SK-N-MC (cell line): ENCODE results near the gene PPIC.

Source experiments
- DNase-seq: peaks from one replicate; pipeline ENCODE4 v3.0.0-alpha.2; 2011; ENCODE audit warnings: low read depth, low spot score
- H3K27ac ChIP-seq: fragments of 200-600 bp; sonication (generic); 2 replicates; pipeline ENCODE4 v1.5.1; 2016; ENCODE audit warnings: mixed run types
- H3K36me3 ChIP-seq: fragments of 200-600 bp; sonication (generic); 2 replicates; pipeline ENCODE4 v1.6.1; 2017; ENCODE audit warnings: antibody characterized with exemption, low read length, mixed read lengths; ENCODE audit not compliant: insufficient read depth
- H3K4me3 ChIP-seq: fragments of 200-600 bp; sonication (generic); 2 replicates; pipeline ENCODE4 v1.5.1; 2016
- H3K9ac ChIP-seq: fragments of 200-600 bp; sonication (generic); 2 replicates; pipeline ENCODE4 v1.8.0; 2017; ENCODE audit warnings: mixed run types, mixed read lengths; ENCODE audit not compliant: insufficient read length
- H3K9me3 ChIP-seq: fragments of 200-600 bp; sonication (generic); 2 replicates; pipeline ENCODE4 v1.6.1; 2017; ENCODE audit warnings: low read depth, mild to moderate bottlenecking, antibody characterized with exemption, low read length, moderate library complexity, mixed read lengths
- EZH2 ChIP-seq: fragments of 200-600 bp; sonication (generic); IDR thresholded peaks from one replicate; pipeline ENCODE4 v1.6.1; 2017; ENCODE audit warnings: antibody characterized with exemption
- FOXP2 ChIP-seq: optimal IDR thresholded peaks from 2 replicates; pipeline ENCODE3; 2011; ENCODE audit warnings: mild to moderate bottlenecking, moderate library complexity; ENCODE audit not compliant: insufficient read depth; ENCODE audit errors: extremely low read length, control extremely low read depth
- POLR2AphosphoS5 ChIP-seq: IDR thresholded peaks from 2 replicates; pipeline ENCODE4 v1.6.1; 2012; ENCODE audit warnings: mild to moderate bottlenecking, low read depth, low read length, borderline replicate concordance

Gene PPIC

GRCh38 chr5:123033157-123033671 lies 3.3 kb downstream of the PPIC start:
- no peak overlapping the region for H3K9ac ChIP-seq
- no peak for DNase-seq
- TF ChIP-seq FOXP2 (no peak), POLR2AphosphoS5 (no peak), EZH2 (no peak)
- H3K9me3 ChIP-seq: no peaks in the 10 kb centered on the region
- no peak overlapping the region for H3K27ac ChIP-seq
- no peak overlapping the region for H3K4me3 ChIP-seq
- H3K36me3 ChIP-seq: no peaks in the 10 kb centered on the region

- no peak overlapping the region for H3K9ac ChIP-seq
- TF ChIP-seq EZH2 (no peak), POLR2AphosphoS5 (no peak), FOXP2 (no peak)
- no peaks in the 10 kb centered on the region for H3K36me3 ChIP-seq
- H3K4me3 ChIP-seq: no peak overlapping the region
- no peak overlapping the region for H3K27ac ChIP-seq
- H3K9me3 ChIP-seq: no peaks in the 10 kb centered on the region
- DNase-seq: no peak
Measured at GRCh38 chr5:123028222-123028621, 8.3 kb downstream of the PPIC start.

DNA sequence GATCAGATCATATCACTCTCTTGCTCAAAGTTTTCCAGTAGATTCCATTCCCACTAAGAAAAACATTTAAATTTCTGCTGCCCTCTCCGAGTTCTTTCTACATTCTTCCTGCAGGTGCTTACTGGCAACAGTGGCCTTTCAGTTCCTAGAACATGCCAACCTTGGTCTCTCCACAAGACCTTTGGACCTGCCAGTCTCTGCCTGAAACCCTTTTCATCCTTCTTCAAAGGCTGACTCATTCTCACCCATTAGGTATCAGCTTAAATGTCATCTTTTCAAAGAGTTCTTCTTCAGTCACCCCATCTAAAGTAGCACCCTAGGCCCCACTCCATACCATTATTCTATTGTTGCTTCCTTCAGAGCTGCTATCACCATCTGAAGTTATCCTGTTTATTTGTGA lies 21.8 kb downstream of the PPIC start:
- no peaks in the 10 kb centered on the region for H3K9me3 ChIP-seq
- H3K9ac ChIP-seq: no peak overlapping the region
- H3K4me3 ChIP-seq: no peak overlapping the region
- DNase-seq: no peak
- no peaks in the 10 kb centered on the region for H3K36me3 ChIP-seq
- TF ChIP-seq FOXP2: no peak
- no peak for TF ChIP-seq POLR2AphosphoS5
- no peak for TF ChIP-seq EZH2
- no peak overlapping the region for H3K27ac ChIP-seq

- Histone ChIP-seq H3K27ac (no peak overlapping the region), H3K9me3 (no peaks in the 10 kb centered on the region), H3K36me3 (no peaks in the 10 kb centered on the region), H3K4me3 (no peak overlapping the region), H3K9ac (no peak overlapping the region)
- DNase-seq: peak; percentile 28
- TF ChIP-seq EZH2 (no peak), POLR2AphosphoS5 (no peak), FOXP2 (no peak)
Measured at GRCh38 chr5:123012321-123012720, 24.2 kb downstream of the PPIC start.

DNA sequence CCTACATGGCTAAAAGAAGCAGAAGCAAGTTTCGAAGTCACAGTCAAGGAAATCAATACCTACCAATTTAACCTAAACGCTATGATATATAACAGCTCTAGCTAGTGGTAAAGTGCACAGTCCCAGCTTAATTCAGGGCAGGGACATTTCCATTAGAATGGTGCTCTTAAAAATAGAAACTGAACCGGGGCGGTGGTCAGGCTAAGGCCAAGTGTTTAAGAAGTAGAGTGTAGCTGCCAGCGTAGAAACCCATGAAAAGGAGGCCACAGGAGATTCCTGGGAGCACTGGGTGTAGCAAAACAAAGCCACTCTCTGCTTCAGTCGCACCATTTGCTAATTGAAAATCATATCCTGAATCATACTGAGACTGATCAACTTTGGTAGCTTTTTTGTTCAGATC lies 28.8 kb downstream of the PPIC start:
- DNase-seq: no peak
- Histone ChIP-seq H3K9me3 (no peaks in the 10 kb centered on the region), H3K36me3 (no peaks in the 10 kb centered on the region), H3K9ac (no peak overlapping the region), H3K27ac (no peak overlapping the region), H3K4me3 (no peak overlapping the region)
- TF ChIP-seq FOXP2: no peak
- TF ChIP-seq EZH2: no peak
- no peak for TF ChIP-seq POLR2AphosphoS5

DNA sequence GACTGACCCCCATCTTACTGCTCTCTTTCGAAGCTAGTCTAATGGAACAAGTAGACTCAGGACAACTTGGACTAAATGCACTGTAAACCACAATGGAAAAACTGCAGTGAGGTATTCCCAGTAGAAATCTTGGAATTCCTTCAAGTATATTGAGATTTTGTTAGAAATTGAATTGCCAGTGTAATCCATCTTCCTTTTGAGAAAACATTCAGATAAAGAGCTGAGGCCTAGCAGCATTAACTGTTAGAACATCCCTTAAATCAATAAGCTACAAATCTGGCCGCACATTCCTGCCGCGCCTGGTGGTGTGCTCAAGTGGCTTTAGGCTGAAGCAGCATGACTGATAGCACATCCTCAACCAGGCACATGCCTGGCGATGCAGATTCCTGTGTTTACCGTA lies 29.3 kb downstream of the PPIC start:
- H3K9ac ChIP-seq: no peak overlapping the region
- no peak for DNase-seq
- no peaks in the 10 kb centered on the region for H3K9me3 ChIP-seq
- no peak overlapping the region for H3K4me3 ChIP-seq
- H3K27ac ChIP-seq: no peak overlapping the region
- H3K36me3 ChIP-seq: no peaks in the 10 kb centered on the region
- TF ChIP-seq EZH2: no peak
- TF ChIP-seq POLR2AphosphoS5: no peak
- TF ChIP-seq FOXP2: no peak

DNA sequence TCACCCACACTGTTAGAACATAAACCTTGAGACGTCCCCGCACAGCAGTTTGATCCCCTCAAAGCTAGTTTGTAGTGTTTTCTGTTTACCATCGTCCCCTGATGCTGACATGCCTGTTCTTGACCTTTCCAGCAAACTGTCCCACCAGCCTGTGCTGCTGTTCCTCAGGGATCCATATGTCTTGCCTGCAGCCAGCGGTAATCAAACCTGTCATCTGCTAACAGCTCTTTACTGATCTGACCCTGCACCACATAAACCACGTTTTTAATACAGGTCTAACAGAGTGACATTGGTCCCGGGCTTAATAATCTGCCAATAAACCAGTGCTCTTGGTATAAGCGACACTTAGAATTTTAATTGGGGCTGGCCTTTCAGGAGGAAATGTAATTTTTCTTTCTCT lies 34.7 kb downstream of the PPIC start:
- no peak for TF ChIP-seq FOXP2
- TF ChIP-seq POLR2AphosphoS5: no peak
- TF ChIP-seq EZH2: no peak
- no peak for DNase-seq
- H3K9ac ChIP-seq: no peak overlapping the region
- no peaks in the 10 kb centered on the region for H3K9me3 ChIP-seq
- H3K4me3 ChIP-seq: no peak overlapping the region
- no peaks in the 10 kb centered on the region for H3K36me3 ChIP-seq
- no peak overlapping the region for H3K27ac ChIP-seq

DNA sequence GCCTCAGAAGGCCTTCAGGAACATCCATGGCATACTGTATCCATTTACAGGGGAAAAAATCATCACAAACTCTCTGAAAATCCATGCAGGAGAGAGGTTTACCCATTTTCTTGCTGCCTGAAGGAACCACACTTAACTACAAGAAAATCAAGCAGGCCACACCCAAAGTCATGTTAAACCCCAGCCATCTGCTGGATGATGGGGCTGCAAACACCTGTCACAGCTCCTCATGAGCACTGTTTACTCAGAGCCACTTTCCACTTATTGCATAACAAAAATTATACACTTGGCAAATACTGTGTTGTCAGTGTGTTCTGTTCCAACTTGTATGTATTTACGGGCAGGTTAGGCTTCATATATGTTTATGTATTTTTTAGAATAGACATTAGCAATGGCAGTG lies 35.8 kb downstream of the PPIC start:
- Histone ChIP-seq H3K4me3 (no peak overlapping the region), H3K36me3 (no peaks in the 10 kb centered on the region), H3K9me3 (no peaks in the 10 kb centered on the region), H3K9ac (no peak overlapping the region), H3K27ac (no peak overlapping the region)
- TF ChIP-seq EZH2 (no peak), POLR2AphosphoS5 (no peak), FOXP2 (no peak)
- DNase-seq: no peak

- H3K9ac ChIP-seq: no peak overlapping the region
- DNase-seq: no peak
- no peak overlapping the region for H3K4me3 ChIP-seq
- H3K9me3 ChIP-seq: no peaks in the 10 kb centered on the region
- no peak for TF ChIP-seq POLR2AphosphoS5
- TF ChIP-seq FOXP2: no peak
- no peak for TF ChIP-seq EZH2
- H3K27ac ChIP-seq: no peak overlapping the region
- no peaks in the 10 kb centered on the region for H3K36me3 ChIP-seq
Measured at GRCh38 chr5:122999947-123000563, 36.5 kb downstream of the PPIC start.
